GM18498 (cell line): Measurements from ENCODE around the gene SLC39A11.
"Not testable (repeated sequence)": the region's sequence is repeated elsewhere in the genome, so short reads cannot be mapped to it uniquely, and the experiment has no call there.

ENCODE experiments used
- ATAC-seq: cut with Tn5 transposase; IDR thresholded peaks from one replicate; pipeline ENCODE4 v1.9.1; 2021; ENCODE audit warnings: mild to moderate bottlenecking, moderate library complexity; ENCODE audit not compliant: unreplicated experiment

SLC39A11 gene

GRCh38 chr17:72850410-72851118 lies 241.9 kb downstream of the SLC39A11 start:
- no peak for ATAC-seq

GRCh38 chr17:72846399-72846798 lies 246.1 kb downstream of the SLC39A11 start:
- ATAC-seq, result no peak

- ATAC-seq, result no peak
Measured at GRCh38 chr17:72843591-72843990, 248.9 kb downstream of the SLC39A11 start.

GRCh38 chr17:72840019-72840418 lies 252.5 kb downstream of the SLC39A11 start:
- ATAC-seq, result no peak

GRCh38 chr17:72839131-72839725 lies 253.3 kb downstream of the SLC39A11 start:
- no peak for ATAC-seq

GRCh38 chr17:72838581-72838980 lies 253.9 kb downstream of the SLC39A11 start:
- ATAC-seq, result no peak

DNA sequence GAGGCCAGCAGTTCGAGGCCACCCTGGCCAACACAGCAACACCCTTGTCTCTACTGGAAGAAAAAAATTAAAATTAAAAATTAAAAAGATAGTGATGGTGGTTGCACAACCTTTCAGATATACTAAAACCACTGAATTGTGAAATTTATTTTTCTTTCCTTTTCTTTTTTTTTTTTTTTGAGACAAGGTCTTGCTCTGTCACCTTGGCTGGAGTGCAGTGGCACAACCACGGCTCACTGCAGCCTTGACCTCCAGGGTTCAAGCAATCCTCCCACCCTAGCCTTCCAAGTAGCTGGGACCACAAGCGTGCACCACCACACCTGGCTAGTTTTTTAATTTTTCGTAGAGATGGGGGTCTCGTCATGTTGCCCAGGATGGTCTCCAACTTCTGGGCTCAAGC lies 254.4 kb downstream of the SLC39A11 start:
- no peak for ATAC-seq

- ATAC-seq, result no peak
Measured at GRCh38 chr17:72837335-72837734, 255.2 kb downstream of the SLC39A11 start.

- no peak for ATAC-seq
Measured at GRCh38 chr17:72833128-72833765, 259.2 kb downstream of the SLC39A11 start.

- ATAC-seq, result no peak
Measured at GRCh38 chr17:72832306-72832705, 260.2 kb downstream of the SLC39A11 start.

DNA sequence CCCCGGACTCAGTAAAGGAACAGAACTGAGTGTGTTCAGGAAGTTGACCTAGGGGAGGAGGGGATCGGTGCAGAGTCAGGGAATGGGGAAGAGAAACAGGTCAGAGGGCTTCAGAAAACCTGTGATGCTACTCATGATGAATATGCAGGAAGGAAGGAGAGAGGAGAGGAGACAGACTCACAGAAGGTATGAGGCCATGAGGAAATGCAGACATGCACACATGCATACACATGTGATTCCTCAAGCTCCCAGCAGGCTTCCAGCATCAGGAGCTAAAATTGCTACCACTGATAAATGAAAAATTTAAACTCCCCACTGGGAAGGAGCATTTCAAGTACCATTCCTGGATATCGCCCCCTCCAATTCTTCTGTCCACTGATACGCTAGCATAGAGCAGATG lies 262.6 kb downstream of the SLC39A11 start:
- no peak for ATAC-seq

GRCh38 chr17:72826602-72827001 lies 265.9 kb downstream of the SLC39A11 start:
- no peak for ATAC-seq

- not testable (repeated sequence) for ATAC-seq
Measured at GRCh38 chr17:72826059-72826458, 266.4 kb downstream of the SLC39A11 start.

DNA sequence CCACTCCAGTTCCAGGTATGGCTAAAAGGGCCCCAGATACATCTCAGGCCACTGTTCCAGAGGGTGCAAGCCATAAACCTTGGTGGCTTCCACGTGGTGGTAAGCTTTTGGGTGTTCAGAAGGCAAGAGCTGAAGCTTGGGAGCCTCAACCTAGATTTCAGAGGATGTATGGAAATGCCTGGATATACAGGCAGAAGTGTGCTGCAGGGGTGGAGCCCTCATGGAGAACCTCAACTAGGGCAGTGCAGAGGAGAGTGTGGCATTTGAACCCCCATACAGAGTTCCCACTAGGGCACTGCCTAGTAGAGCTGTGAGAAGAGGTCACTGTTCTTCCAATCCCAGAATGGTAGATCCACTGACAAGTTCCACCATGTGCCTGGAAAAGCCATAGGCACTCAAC lies 267.3 kb downstream of the SLC39A11 start:
- ATAC-seq, result no peak

GRCh38 chr17:72824267-72824666 lies 268.2 kb downstream of the SLC39A11 start:
- ATAC-seq, result not testable (repeated sequence)

DNA sequence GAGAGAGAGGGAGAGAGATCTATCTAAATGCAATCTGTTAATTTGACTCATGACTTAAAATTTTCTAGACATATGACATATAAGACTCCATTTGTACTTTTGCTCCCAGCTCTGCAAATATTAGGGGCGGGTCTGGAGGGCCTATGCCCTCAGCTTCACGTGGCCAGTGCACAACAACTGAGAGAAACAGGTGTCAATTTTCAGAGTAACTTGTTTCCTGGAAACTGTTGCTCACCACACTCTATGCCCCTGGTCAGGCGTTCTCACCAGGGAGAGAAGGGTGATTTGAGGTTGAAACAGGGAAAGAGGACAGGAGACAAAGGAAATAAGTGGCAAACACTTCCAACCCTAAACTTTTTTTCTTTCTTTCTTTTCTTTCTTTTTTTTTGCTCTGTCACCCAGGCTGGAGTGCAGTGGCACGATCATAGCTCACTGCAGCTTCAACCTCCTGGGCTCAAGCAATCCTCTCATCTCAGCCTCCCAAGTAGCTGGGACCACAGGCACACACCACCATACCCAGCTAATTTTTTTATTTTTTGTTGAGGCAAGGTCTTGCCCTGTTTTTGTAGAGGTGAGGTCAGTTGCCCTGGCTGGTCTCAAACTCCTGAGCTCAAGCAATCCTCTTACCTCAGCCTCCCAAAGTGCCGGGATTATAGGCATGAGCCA lies 270.0 kb downstream of the SLC39A11 start:
- peak; percentile 59 for ATAC-seq

DNA sequence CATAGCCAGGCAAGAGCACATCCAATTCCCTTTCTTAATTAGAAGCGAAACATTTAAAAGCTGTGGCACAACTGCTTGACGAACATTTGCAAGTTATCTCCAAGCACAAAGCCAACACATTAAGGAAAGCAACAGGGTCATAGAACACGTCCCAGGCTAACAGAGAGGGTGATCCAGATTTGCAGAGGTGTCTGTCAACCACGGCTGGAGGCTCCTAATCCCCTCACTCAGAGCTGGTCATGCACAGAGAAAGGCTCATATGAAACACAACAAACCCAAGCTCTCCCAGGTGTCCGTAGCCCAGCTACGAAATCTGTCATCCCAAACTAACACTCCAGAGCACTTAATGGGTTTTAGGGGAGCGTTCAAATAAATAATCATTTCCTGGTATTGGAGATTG lies 276.1 kb downstream of the SLC39A11 start:
- no peak for ATAC-seq

DNA sequence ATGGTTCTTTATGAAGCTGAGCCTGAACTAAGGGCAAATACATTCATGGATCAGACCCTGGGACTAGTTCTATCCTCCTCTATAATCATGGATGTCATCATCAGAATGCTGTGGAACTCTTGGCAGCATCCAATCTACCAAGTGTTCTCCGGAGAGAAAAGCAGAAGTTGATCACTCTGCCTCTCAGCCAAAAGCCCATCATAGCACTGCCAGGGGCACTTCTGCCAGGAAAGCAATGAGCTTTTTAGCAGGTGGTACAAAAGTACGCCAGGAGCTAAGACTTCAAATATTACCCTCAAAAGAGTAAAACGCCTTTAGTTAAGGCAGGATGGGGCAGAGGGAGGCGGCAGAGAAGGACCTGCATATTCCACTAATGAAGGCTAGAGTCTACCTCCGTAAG lies 279.0 kb downstream of the SLC39A11 start:
- no peak for ATAC-seq

DNA sequence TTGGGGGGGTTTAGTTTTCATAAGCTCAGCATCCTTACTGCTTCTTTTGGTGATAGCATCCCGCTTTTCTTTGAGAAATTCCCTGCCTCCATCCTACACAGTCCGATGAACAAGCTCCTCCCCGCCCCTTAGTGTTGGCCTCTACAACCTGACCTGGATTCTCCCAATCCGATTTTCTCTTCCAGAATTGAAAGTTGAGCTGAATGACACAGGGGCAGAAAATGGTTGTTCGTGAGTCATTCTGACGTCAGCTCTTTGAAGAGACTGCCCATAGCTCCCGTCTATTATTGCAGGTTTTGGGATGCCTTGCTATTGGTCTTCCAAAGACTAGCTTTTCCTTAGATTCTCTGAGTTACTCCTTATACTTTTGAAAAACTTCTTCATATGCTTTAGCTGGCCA lies 279.7 kb downstream of the SLC39A11 start:
- no peak for ATAC-seq

GRCh38 chr17:72811976-72812687 lies 280.4 kb downstream of the SLC39A11 start:
- ATAC-seq, result no peak

- no peak for ATAC-seq
Measured at GRCh38 chr17:72810991-72811508, 281.4 kb downstream of the SLC39A11 start.
